H9 (cell line): ENCODE data around the gene COTL1. TPM values are rescaled to one million over a fixed set of nuclear protein-coding genes. Genes with fewer than 3 reads are reported as not detected.
A peak's percentile ranks its signal among the peaks of the same experiment; 100 is the strongest.

ENCODE experiments used
- DNase-seq: peaks from one replicate; pipeline ENCODE4 v3.0.0-alpha.2; 2017
- H2AFZ ChIP-seq: one replicate; pipeline ENCODE4 v1.6.1; 2013; ENCODE audit warnings: mild to moderate bottlenecking, low read length, control low read depth, moderate library complexity
- H2AK5ac ChIP-seq: 2 replicates; pipeline ENCODE4 v1.6.1; 2013; ENCODE audit warnings: low read length, control low read depth, mixed read lengths; ENCODE audit not compliant: insufficient read length
- H2BK120ac ChIP-seq: one replicate; pipeline ENCODE4 v1.6.1; 2013; ENCODE audit warnings: low read depth, mild to moderate bottlenecking, low read length, control low read depth, inconsistent platforms; ENCODE audit not compliant: poor library complexity, severe bottlenecking
- H2BK12ac ChIP-seq: 2 replicates; pipeline ENCODE4 v1.6.1; 2013; ENCODE audit warnings: low read length, control low read depth, mixed read lengths, low read depth; ENCODE audit not compliant: insufficient read length
- H2BK15ac ChIP-seq: 2 replicates; pipeline ENCODE4 v1.6.1; 2013; ENCODE audit warnings: low read depth, low read length, control low read depth
- H2BK20ac ChIP-seq: one replicate; pipeline ENCODE4 v1.6.1; 2013; ENCODE audit warnings: low read depth, mild to moderate bottlenecking, low read length, control low read depth, inconsistent platforms; ENCODE audit not compliant: poor library complexity, severe bottlenecking
- H2BK5ac ChIP-seq: 2 replicates; pipeline ENCODE4 v1.6.1; 2013; ENCODE audit warnings: low read length, control low read depth, mixed read lengths; ENCODE audit not compliant: insufficient read length
- H3K14ac ChIP-seq: 2 replicates; pipeline ENCODE4 v1.6.1; 2013; ENCODE audit warnings: low read length, control low read depth; ENCODE audit not compliant: insufficient read depth
- H3K18ac ChIP-seq: 2 replicates; pipeline ENCODE4 v1.6.1; 2013; ENCODE audit warnings: low read depth, mild to moderate bottlenecking, mixed read lengths, low read length, control low read depth; ENCODE audit not compliant: insufficient read length
- H3K23ac ChIP-seq: 2 replicates; pipeline ENCODE4 v1.6.1; 2013; ENCODE audit warnings: low read length, control low read depth, mixed read lengths, low read depth; ENCODE audit not compliant: insufficient read length
- H3K23me2 ChIP-seq: 2 replicates; pipeline ENCODE4 v1.6.1; 2013; ENCODE audit warnings: low read depth, mild to moderate bottlenecking, mixed read lengths, low read length, control low read depth; ENCODE audit not compliant: insufficient read length, poor library complexity, severe bottlenecking
- H3K27ac ChIP-seq: 2 replicates; pipeline ENCODE4 v1.5.1; 2013; ENCODE audit warnings: low read length, control low read depth, mixed read lengths, low read depth; ENCODE audit not compliant: insufficient read length
- H3K27me3 ChIP-seq: 2 replicates; pipeline ENCODE4 v1.6.1; 2013; ENCODE audit warnings: low read length, control low read depth, inconsistent platforms; ENCODE audit not compliant: insufficient read depth
- H3K4ac ChIP-seq: 2 replicates; pipeline ENCODE4 v1.6.1; 2013; ENCODE audit warnings: low read depth, mild to moderate bottlenecking, control low read depth, inconsistent platforms, low read length, moderate library complexity
- H3K4me1 ChIP-seq: 2 replicates; pipeline ENCODE4 v1.6.1; 2013; ENCODE audit warnings: low read length, control low read depth, inconsistent platforms; ENCODE audit not compliant: insufficient read depth
- H3K4me2 ChIP-seq: 2 replicates; pipeline ENCODE4 v1.6.1; 2013; ENCODE audit warnings: low read length, control low read depth, mixed read lengths; ENCODE audit not compliant: insufficient read length, insufficient read depth
- H3K56ac ChIP-seq: 2 replicates; pipeline ENCODE4 v1.6.1; 2013; ENCODE audit warnings: low read depth, mild to moderate bottlenecking, mixed read lengths, low read length, control low read depth; ENCODE audit not compliant: insufficient read length
- H3K79me1 ChIP-seq: 2 replicates; pipeline ENCODE4 v1.6.1; 2013; ENCODE audit warnings: low read depth, mild to moderate bottlenecking, moderate library complexity, low read length, control low read depth, inconsistent platforms; ENCODE audit not compliant: insufficient read depth, poor library complexity, severe bottlenecking
- H3K79me2 ChIP-seq: 2 replicates; pipeline ENCODE4 v1.6.1; 2013; ENCODE audit warnings: low read length, control low read depth, inconsistent platforms; ENCODE audit not compliant: insufficient read depth
- H3K9ac ChIP-seq: 2 replicates; pipeline ENCODE4 v1.6.1; 2013; ENCODE audit warnings: low read length, control low read depth, mixed read lengths; ENCODE audit not compliant: insufficient read length; ENCODE audit errors: extremely low read depth
- H3K9me3 ChIP-seq: one replicate; pipeline ENCODE4 v1.6.1; 2013; ENCODE audit warnings: low read depth, low read length, inconsistent platforms; ENCODE audit not compliant: control insufficient read depth
- H3T11ph ChIP-seq: one replicate; pipeline ENCODE4 v1.6.1; 2013; ENCODE audit warnings: mild to moderate bottlenecking, low read length, control low read depth, inconsistent platforms
- H4K20me1 ChIP-seq: one replicate; pipeline ENCODE4 v1.6.1; 2013; ENCODE audit not compliant: control insufficient read depth, insufficient read length, insufficient read depth
- H4K5ac ChIP-seq: 2 replicates; pipeline ENCODE4 v1.6.1; 2013; ENCODE audit warnings: low read depth, mild to moderate bottlenecking, mixed read lengths, low read length, control low read depth; ENCODE audit not compliant: insufficient read length
- H4K8ac ChIP-seq: replicated peaks from 2 replicates; pipeline ENCODE4 v1.6.1; 2013; ENCODE audit warnings: low read length, control low read depth, mixed read lengths, low read depth; ENCODE audit not compliant: insufficient read length
- H4K91ac ChIP-seq: 2 replicates; pipeline ENCODE4 v1.6.1; 2013; ENCODE audit warnings: low read depth, mild to moderate bottlenecking, moderate library complexity, mixed read lengths, low read length, control low read depth; ENCODE audit not compliant: insufficient read length
- H3K27ac Mint-ChIP-seq, 3 experiments: 2 replicates in 2 of 3; 3 replicates in 1 of 3; pipeline ENCODE4 v1.8.0; 2020 to 2021; ENCODE audit warnings: mixed read lengths in 3 of 3, mild to moderate bottlenecking in 1 of 3, moderate library complexity in 1 of 3
- H3K27me3 Mint-ChIP-seq: 2 replicates; pipeline ENCODE4 v1.8.0; 2021; ENCODE audit warnings: low read depth, mild to moderate bottlenecking, moderate library complexity, mixed read lengths
- H3K36me3 Mint-ChIP-seq, 3 experiments: 2 replicates in 2 of 3; 3 replicates in 1 of 3; pipeline ENCODE4 v1.8.0; 2020 to 2021; ENCODE audit warnings: low read depth in 3 of 3, mixed read lengths in 3 of 3; ENCODE audit not compliant: insufficient read depth in 1 of 3
- H3K4me1 Mint-ChIP-seq, 2 experiments: 2 replicates each; pipeline ENCODE4 v1.8.0; 2020; ENCODE audit warnings: mixed read lengths in 2 of 2
- H3K4me3 Mint-ChIP-seq, 2 experiments: 2 replicates in 1 of 2; 3 replicates in 1 of 2; pipeline ENCODE4 v1.8.0; 2020 to 2021; ENCODE audit warnings: mild to moderate bottlenecking in 2 of 2, mixed read lengths in 2 of 2, moderate library complexity in 1 of 2
- H3K9me3 Mint-ChIP-seq, 2 experiments: 2 replicates in 1 of 2; 3 replicates in 1 of 2; pipeline ENCODE4 v1.8.0; 2020; ENCODE audit warnings: mild to moderate bottlenecking in 2 of 2, mixed read lengths in 2 of 2, moderate library complexity in 1 of 2
- WGBS: extraction: QIAGEN DNeasy Blood & Tissue Kit; methylation state at CpG from one replicate; pipeline ENCODE4 v1.1.7; 2013; ENCODE audit warnings: missing lambda C conversion rate, low lambda C conversion rate, mixed read lengths; ENCODE audit not compliant: insufficient read length; ENCODE audit errors: extremely low coverage; 5-methylcytosine and 5-hydroxymethylcytosine counted together
- total RNA-seq: library from RNA; stranded (reverse); gene quantifications from 2 replicates; pipeline ENCODE4 v1.2.1, GENCODE V29; 2021
- TF ChIP-seq, protein P1 (sequence below): fragments of 200-600 bp; sonication (generic); conservative IDR thresholded peaks from 3 replicates; pipeline ENCODE4 v1.8.0; 2021; ENCODE audit warnings: antibody characterized with exemption, mild to moderate bottlenecking

Gene COTL1
- total RNA-seq, 1 experiment from 2014 or later = 81.4 TPM

DNA sequence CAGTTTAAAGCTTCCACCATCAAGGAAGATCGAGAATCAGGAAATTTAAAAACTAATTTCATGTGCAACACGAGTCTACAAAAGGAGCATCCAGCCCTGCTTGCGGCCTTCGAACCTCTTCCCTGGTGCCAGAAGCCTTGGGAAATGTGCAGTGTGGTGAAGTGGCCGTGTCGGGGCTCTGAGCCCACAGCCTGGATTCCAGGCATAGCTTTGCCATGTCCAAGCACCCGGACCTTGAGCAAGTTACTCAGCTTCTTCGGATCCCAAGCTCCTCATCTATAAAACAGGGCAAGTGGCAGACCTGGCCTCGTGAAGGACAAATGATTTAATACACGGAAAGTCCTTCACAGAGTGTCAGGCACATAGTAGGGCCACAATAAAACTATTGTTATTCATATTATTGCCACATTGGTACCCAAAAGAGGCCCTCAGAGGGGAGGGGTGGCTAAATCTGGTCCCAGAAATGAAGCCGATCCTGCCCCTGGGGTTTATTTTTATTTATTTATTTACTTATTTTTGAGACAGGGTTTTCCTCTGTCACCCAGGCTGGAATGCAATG is 34.8 kb downstream of the COTL1 start:
- Histone ChIP-seq H2BK20ac (no peak overlapping the region), H2BK15ac (no peak overlapping the region), H4K5ac (no peak overlapping the region), H2AFZ (no peak overlapping the region), H3K4me1 (no peaks in the 10 kb centered on the region), H3K27me3 (no peaks in the 10 kb centered on the region), H3K23ac (no peak overlapping the region), H3K79me2 (no peaks in the 10 kb centered on the region; the same call in 1 of the 2 replicates), H3T11ph (no peak overlapping the region), H3K79me1 (no peaks in the 10 kb centered on the region), H4K20me1 (no peaks in the 10 kb centered on the region), H2AK5ac (no peak overlapping the region), H3K18ac (no peak overlapping the region), H3K9me3 (no peaks in the 10 kb centered on the region), H4K8ac (no peak overlapping the region), H3K14ac (no peak overlapping the region), H3K23me2 (no peaks in the 10 kb centered on the region), H3K4ac (no peak overlapping the region), H2BK12ac (no peak overlapping the region), H3K4me2 (no peak overlapping the region), H2BK120ac (no peak overlapping the region), H3K27ac (no peak overlapping the region), H3K9ac (no peak overlapping the region), H2BK5ac (no peak overlapping the region), H3K56ac (no peak overlapping the region), H4K91ac (no peak overlapping the region)
- H3K9me3 Mint-ChIP-seq = no peaks in the 10 kb centered on the region
- no peaks in the 10 kb centered on the region for H3K27me3 Mint-ChIP-seq
- H3K4me3 Mint-ChIP-seq = no peak overlapping the region
- DNase-seq = peak; percentile 32
- H3K4me1 Mint-ChIP-seq = peaks cover 17 to 20% of the 10 kb centered on the region in 2 experiments
- TF ChIP-seq, protein P1, sequence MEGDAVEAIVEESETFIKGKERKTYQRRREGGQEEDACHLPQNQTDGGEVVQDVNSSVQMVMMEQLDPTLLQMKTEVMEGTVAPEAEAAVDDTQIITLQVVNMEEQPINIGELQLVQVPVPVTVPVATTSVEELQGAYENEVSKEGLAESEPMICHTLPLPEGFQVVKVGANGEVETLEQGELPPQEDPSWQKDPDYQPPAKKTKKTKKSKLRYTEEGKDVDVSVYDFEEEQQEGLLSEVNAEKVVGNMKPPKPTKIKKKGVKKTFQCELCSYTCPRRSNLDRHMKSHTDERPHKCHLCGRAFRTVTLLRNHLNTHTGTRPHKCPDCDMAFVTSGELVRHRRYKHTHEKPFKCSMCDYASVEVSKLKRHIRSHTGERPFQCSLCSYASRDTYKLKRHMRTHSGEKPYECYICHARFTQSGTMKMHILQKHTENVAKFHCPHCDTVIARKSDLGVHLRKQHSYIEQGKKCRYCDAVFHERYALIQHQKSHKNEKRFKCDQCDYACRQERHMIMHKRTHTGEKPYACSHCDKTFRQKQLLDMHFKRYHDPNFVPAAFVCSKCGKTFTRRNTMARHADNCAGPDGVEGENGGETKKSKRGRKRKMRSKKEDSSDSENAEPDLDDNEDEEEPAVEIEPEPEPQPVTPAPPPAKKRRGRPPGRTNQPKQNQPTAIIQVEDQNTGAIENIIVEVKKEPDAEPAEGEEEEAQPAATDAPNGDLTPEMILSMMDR = no peak
- no CpG with 5 or more reads among the region's 11 CpGs for WGBS
- peaks cover 0 to 3% (median 2%) of the 10 kb centered on the region in 3 experiments; a peak in 1 of 7 replicates for H3K36me3 Mint-ChIP-seq
- H3K27ac Mint-ChIP-seq = peak overlapping the region in 2 of 3 experiments; percentile 62 to 63; a peak in 4 of 7 replicates
